Measurements from ENCODE around the gene FBLN5. TPM values are rescaled to one million over a fixed set of nuclear protein-coding genes. Genes with fewer than 3 reads are reported as not detected.

Gene FBLN5, protein sequence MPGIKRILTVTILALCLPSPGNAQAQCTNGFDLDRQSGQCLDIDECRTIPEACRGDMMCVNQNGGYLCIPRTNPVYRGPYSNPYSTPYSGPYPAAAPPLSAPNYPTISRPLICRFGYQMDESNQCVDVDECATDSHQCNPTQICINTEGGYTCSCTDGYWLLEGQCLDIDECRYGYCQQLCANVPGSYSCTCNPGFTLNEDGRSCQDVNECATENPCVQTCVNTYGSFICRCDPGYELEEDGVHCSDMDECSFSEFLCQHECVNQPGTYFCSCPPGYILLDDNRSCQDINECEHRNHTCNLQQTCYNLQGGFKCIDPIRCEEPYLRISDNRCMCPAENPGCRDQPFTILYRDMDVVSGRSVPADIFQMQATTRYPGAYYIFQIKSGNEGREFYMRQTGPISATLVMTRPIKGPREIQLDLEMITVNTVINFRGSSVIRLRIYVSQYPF
- total RNA-seq, result 10 to 100 TPM; 19.6 to 36.8 (median 27.3) TPM

DNA sequence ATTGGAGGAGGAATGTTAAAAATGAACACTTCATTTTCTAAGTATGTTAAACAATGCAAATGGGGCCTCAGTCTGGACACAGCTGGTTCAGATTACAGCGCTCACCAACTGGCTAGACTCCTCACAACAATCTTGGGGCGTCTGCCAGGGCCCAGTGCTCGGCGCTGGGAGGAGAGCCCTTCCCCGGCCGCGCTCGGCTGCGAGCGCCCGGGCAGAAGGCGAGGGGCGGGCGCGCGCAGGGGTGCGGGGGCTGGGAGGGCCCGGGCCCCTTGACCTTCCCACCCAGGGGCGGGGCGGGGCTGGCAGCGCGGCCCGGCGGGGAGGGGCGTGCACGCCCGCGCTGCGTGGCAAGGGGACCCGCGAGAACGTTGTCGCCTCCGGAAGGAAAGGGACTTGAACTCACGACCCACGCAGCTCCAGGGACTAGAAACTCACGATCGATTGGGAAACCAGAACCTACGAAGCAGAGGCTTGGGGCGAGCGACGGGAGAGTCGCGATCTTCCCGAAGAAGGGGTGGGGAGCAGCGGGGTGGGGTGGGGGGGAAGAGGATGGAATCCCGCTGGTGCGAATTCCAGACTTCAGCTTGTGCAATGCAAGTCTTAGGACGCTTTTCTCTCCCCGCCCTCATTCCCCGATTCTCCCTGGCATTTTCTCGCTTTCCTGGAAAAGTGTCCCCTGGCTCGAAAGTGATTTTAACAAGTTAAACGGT is at the start of gene FBLN5:
Gene FBLN5 (minus strand): TSS at position 220 of the 710 bp plus-strand sequence. CDS start 465 bp downstream, outside the sequence.
- DNase-seq, result peak; percentile 7 to 47
- TF ChIP-seq, protein P1, sequence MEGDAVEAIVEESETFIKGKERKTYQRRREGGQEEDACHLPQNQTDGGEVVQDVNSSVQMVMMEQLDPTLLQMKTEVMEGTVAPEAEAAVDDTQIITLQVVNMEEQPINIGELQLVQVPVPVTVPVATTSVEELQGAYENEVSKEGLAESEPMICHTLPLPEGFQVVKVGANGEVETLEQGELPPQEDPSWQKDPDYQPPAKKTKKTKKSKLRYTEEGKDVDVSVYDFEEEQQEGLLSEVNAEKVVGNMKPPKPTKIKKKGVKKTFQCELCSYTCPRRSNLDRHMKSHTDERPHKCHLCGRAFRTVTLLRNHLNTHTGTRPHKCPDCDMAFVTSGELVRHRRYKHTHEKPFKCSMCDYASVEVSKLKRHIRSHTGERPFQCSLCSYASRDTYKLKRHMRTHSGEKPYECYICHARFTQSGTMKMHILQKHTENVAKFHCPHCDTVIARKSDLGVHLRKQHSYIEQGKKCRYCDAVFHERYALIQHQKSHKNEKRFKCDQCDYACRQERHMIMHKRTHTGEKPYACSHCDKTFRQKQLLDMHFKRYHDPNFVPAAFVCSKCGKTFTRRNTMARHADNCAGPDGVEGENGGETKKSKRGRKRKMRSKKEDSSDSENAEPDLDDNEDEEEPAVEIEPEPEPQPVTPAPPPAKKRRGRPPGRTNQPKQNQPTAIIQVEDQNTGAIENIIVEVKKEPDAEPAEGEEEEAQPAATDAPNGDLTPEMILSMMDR (IDR thresholded peaks at IDR 0.05 in 4 of 5, conservative IDR thresholded peaks at IDR 0.05 in 1 of 5), result no peak
- TF ChIP-seq POLR2A (IDR thresholded peaks at IDR 0.05), result no peak
- Histone ChIP-seq H3K27me3 (peaks cover 17 to 35% (median 33%) of the 10 kb centered on the region in 3 donors), H3K4me1 (peaks cover 4 to 10% of the 10 kb centered on the region in 2 donors), H3K27ac (peak within 1 kb of the TSS; percentile 40 to 59 (median 52)), H3K9me3 (no peaks in the 10 kb centered on the region), H3K36me3 (no peaks in the 10 kb centered on the region), H3K4me3 (peak within 1 kb of the TSS; percentile 47 to 70 (median 56))
- peak; percentile 61 to 64 for ATAC-seq
- intact Hi-C loops (cut with DNase I; ENCODE audit: low total_unique reads), result no loop called here
- in situ Hi-C loops (cut with MboI; ENCODE audit: low sequenced_read_pairs in 4 of 4), result no loop called here

DNA sequence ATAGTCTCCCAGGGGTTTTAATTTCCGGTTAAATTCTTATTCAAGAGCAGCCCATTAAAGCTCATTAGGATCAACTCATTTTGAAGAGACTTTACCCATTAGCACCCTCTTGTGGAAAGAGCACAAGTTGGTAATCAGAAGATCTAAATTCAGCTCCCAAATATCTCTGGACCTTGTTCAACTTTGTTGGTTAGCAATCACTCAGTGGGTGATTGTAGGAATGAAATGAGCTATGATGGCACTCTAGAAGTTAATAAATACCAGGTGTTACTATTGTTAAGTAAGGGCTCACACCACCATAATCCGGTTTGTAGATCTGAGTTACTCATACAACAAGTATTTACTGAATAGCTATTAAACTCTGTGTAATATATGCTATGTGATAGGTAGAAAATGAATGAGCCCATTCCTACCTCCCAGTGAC is 49.5 kb upstream of the FBLN5 start:
- H3K36me3 ChIP-seq, result peaks cover 0 to 45% of the 10 kb centered on the region in 2 donors
- no peaks in the 10 kb centered on the region for H3K9me3 ChIP-seq
- H3K4me3 ChIP-seq, result no peak overlapping the region
- intact Hi-C loops (cut with DNase I; ENCODE audit: low total_unique reads), result no loop called here
- DNase-seq (no peak), ATAC-seq (peak in 1 of 2 donors; percentile 61)
- H3K4me1 ChIP-seq, result no peaks in the 10 kb centered on the region
- in situ Hi-C loops (cut with MboI; ENCODE audit: low sequenced_read_pairs in 4 of 4), result loop anchor here in 1 of 4 donors (10.0 kb wide), 1 partner anchor 342 kb away; no protein-coding TSS in a partner anchor
- peak overlapping the region in 1 of 4 donors; percentile 12 for H3K27ac ChIP-seq
- TF ChIP-seq, protein P1 (IDR thresholded peaks at IDR 0.05 in 4 of 5, conservative IDR thresholded peaks at IDR 0.05 in 1 of 5), result peak in 3 of 5 experiments; percentile 14 to 54 (median 52)
- TF ChIP-seq POLR2A (IDR thresholded peaks at IDR 0.05), result no peak
- H3K27me3 ChIP-seq, result no peaks in the 10 kb centered on the region

DNA sequence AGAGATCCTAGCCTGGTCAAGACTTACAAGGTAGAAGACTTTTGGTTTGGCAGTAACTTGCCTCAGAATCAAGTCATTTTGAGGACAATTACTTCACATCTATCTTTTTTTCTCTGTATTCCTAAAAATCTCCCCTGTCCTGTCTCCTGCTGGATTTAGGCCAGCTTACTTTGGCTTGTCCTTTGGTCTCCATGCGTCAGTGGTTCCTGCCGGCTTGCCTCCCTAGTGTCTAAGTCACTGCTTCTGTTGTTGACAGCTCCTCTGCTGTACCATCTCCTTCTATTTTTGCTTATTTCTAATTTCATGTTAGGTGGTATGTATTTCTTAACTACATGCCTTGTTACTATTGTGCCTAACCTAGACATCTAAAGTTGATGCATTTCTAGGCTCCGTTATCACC is 39.7 kb upstream of the FBLN5 start:
- intact Hi-C loops (cut with DNase I; ENCODE audit: low total_unique reads), result no loop called here
- H3K4me3 ChIP-seq, result no peak overlapping the region
- no peak for ATAC-seq
- peaks cover 0 to 60% of the 10 kb centered on the region in 2 donors for H3K36me3 ChIP-seq
- H3K27ac ChIP-seq, result no peak overlapping the region
- no peak for DNase-seq
- H3K27me3 ChIP-seq, result no peaks in the 10 kb centered on the region
- TF ChIP-seq POLR2A (IDR thresholded peaks at IDR 0.05), result no peak
- TF ChIP-seq, protein P1 (IDR thresholded peaks at IDR 0.05 in 4 of 5, conservative IDR thresholded peaks at IDR 0.05 in 1 of 5), result no peak
- peaks cover 8 to 11% of the 10 kb centered on the region in 2 donors for H3K4me1 ChIP-seq
- H3K9me3 ChIP-seq, result no peaks in the 10 kb centered on the region
- in situ Hi-C loops (cut with MboI; ENCODE audit: low sequenced_read_pairs in 4 of 4), result no loop called here

DNA sequence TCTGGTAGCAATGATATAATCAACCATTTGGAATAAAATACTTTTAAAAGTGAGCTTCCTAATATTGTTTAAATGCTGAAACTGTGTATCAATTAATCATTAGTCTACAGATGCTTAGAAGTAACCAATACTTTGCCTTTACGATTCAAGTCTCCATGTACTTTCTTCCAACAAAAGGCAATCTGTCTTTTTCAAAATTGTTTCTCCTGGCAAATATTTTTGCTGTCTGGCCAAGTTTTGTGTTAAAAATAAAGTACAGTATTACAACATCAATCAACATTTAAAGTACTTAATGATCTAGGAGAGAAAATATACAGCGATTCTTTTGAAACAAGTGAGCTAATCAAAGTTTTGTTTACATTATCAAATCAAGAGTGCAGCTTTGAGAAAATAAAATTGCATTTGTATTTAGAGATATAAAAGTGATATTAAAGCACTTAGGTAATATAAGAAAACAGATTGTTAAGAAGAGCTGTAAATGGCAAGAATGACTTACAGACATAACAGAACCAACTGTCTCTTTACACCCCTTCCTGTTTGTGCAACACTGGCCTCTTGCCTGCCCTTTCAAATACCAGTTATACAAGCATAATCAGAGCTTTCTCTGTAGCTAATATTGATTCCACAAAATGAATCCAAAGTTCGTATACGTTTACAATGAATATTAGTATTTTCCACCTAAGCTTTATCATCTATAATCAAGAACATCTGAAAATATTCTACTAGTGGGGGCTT is 38.2 kb upstream of the FBLN5 start:
- no peaks in the 10 kb centered on the region for H3K9me3 ChIP-seq
- DNase-seq (no peak), ATAC-seq (no peak)
- no peaks in the 10 kb centered on the region for H3K27me3 ChIP-seq
- H3K4me1 ChIP-seq, result peaks cover 8 to 19% of the 10 kb centered on the region in 2 donors
- intact Hi-C loops (cut with DNase I; ENCODE audit: low total_unique reads), result no loop called here
- H3K27ac ChIP-seq, result peak overlapping the region in 2 of 4 donors; percentile 20 to 42
- peaks cover 0 to 46% of the 10 kb centered on the region in 2 donors for H3K36me3 ChIP-seq
- TF ChIP-seq POLR2A (IDR thresholded peaks at IDR 0.05), result no peak
- TF ChIP-seq, protein P1 (IDR thresholded peaks at IDR 0.05 in 4 of 5, conservative IDR thresholded peaks at IDR 0.05 in 1 of 5), result no peak
- H3K4me3 ChIP-seq, result no peak overlapping the region
- in situ Hi-C loops (cut with MboI; ENCODE audit: low sequenced_read_pairs in 4 of 4), result no loop called here
